Mesenchymal stem cell (in vitro differentiated cells and primary cell): ENCODE measurements around the gene ADAMTS19.
A peak's percentile ranks its signal among the peaks of the same experiment; 100 is the strongest.
"Not testable (repeated sequence)": the region's sequence is repeated elsewhere in the genome, so short reads cannot be mapped to it uniquely, and the experiment has no call there.

Experiments used
- DNase-seq: peaks from one replicate; pipeline ENCODE4 v3.0.0-alpha.2; 2013
- H2AFZ ChIP-seq: one replicate; pipeline ENCODE4 v1.6.1; 2013; ENCODE audit warnings: low read depth, mild to moderate bottlenecking, control low read depth, inconsistent platforms, low read length, moderate library complexity
- H2AK5ac ChIP-seq: 2 replicates; pipeline ENCODE4 v1.6.1; 2013; ENCODE audit warnings: low read length, moderate library complexity, mild to moderate bottlenecking, inconsistent platforms; ENCODE audit not compliant: severe bottlenecking
- H2BK120ac ChIP-seq: one replicate; pipeline ENCODE4 v1.6.1; 2013; ENCODE audit warnings: low read depth, mild to moderate bottlenecking, inconsistent platforms, low read length, moderate library complexity
- H2BK12ac ChIP-seq, 2 experiments: one replicate each; pipeline ENCODE4 v1.6.1; 2013; ENCODE audit warnings: inconsistent platforms in 2 of 2, low read length in 2 of 2, mild to moderate bottlenecking in 2 of 2, moderate library complexity in 2 of 2, control low read depth in 1 of 2
- H2BK15ac ChIP-seq: one replicate; pipeline ENCODE4 v1.6.1; 2013; ENCODE audit warnings: mild to moderate bottlenecking, low read depth, inconsistent platforms; ENCODE audit not compliant: poor library complexity, severe bottlenecking
- H2BK5ac ChIP-seq: 2 replicates; pipeline ENCODE4 v1.6.1; 2013; ENCODE audit warnings: low read depth, mild to moderate bottlenecking, low read length, control low read depth, inconsistent platforms; ENCODE audit not compliant: poor library complexity, severe bottlenecking
- H3K14ac ChIP-seq, 2 experiments: one replicate each; pipeline ENCODE4 v1.6.1; 2013; ENCODE audit warnings: inconsistent platforms in 2 of 2, low read length in 2 of 2, control low read depth in 1 of 2, mild to moderate bottlenecking in 1 of 2, moderate library complexity in 1 of 2
- H3K18ac ChIP-seq, 2 experiments: one replicate each; pipeline ENCODE4 v1.6.1; 2013; ENCODE audit warnings: inconsistent platforms in 2 of 2, low read length in 2 of 2, control low read depth in 1 of 2, low read depth in 1 of 2, mild to moderate bottlenecking in 1 of 2
- H3K23ac ChIP-seq, 2 experiments: one replicate each; pipeline ENCODE4 v1.6.1; 2013; ENCODE audit warnings: inconsistent platforms in 2 of 2, low read length in 2 of 2, mild to moderate bottlenecking in 2 of 2, moderate library complexity in 2 of 2, control low read depth in 1 of 2
- H3K27ac ChIP-seq: 2 replicates; pipeline ENCODE4 v1.5.1; 2013; ENCODE audit warnings: mild to moderate bottlenecking, moderate library complexity, low read length, control low read depth, inconsistent platforms; ENCODE audit not compliant: poor library complexity, severe bottlenecking
- H3K27me3 ChIP-seq, 2 experiments: 2 replicates each; pipeline versions ENCODE4 v1.6.1 to v1.7.0; 2013; ENCODE audit warnings: low read length in 2 of 2, mild to moderate bottlenecking in 2 of 2, moderate library complexity in 2 of 2, control low read depth in 1 of 2, inconsistent platforms in 1 of 2; ENCODE audit not compliant: control insufficient read depth in 1 of 2, insufficient read depth in 1 of 2
- H3K36me3 ChIP-seq, 2 experiments: 2 replicates each; pipeline versions ENCODE4 v1.6.1 to v1.7.0; 2013; ENCODE audit warnings: low read length in 2 of 2, control low read depth in 1 of 2, inconsistent platforms in 1 of 2, low read depth in 1 of 2, mild to moderate bottlenecking in 1 of 2; ENCODE audit not compliant: insufficient read depth in 2 of 2, control insufficient read depth in 1 of 2
- H3K4ac ChIP-seq, 2 experiments: one replicate each; pipeline ENCODE4 v1.6.1; 2013; ENCODE audit warnings: inconsistent platforms in 2 of 2, low read length in 2 of 2, mild to moderate bottlenecking in 2 of 2, moderate library complexity in 2 of 2, control low read depth in 1 of 2, low read depth in 1 of 2
- H3K4me1 ChIP-seq: 2 replicates; pipeline ENCODE4 v1.6.1; 2013; ENCODE audit warnings: low read depth, low read length, control low read depth; ENCODE audit not compliant: control insufficient read depth, insufficient read depth
- H3K4me2 ChIP-seq: 2 replicates; pipeline ENCODE4 v1.6.1; 2013; ENCODE audit warnings: low read length, mild to moderate bottlenecking, inconsistent platforms; ENCODE audit not compliant: poor library complexity, severe bottlenecking
- H3K4me3 ChIP-seq, 2 experiments: 2 replicates each; pipeline versions ENCODE4 v1.5.1 to v1.7.0; 2013; ENCODE audit warnings: low read length in 2 of 2, mild to moderate bottlenecking in 2 of 2, control low read depth in 1 of 2, low read depth in 1 of 2; ENCODE audit not compliant: insufficient read depth in 1 of 2
- H3K79me1 ChIP-seq: replicated peaks from 2 replicates; pipeline ENCODE4 v1.6.1; 2013; ENCODE audit warnings: mild to moderate bottlenecking, control low read depth, low read length, inconsistent platforms; ENCODE audit not compliant: poor library complexity, severe bottlenecking
- H3K9ac ChIP-seq: 2 replicates; pipeline ENCODE4 v1.7.0; 2013; ENCODE audit warnings: mild to moderate bottlenecking, low read length, moderate library complexity
- H3K9me3 ChIP-seq: 2 replicates; pipeline ENCODE4 v1.7.0; 2013; ENCODE audit warnings: mild to moderate bottlenecking, low read length; ENCODE audit not compliant: control insufficient read depth
- H4K8ac ChIP-seq: one replicate; pipeline ENCODE4 v1.6.1; 2013; ENCODE audit warnings: inconsistent platforms, mild to moderate bottlenecking, low read length, moderate library complexity
- H4K91ac ChIP-seq: one replicate; pipeline ENCODE4 v1.6.1; 2013; ENCODE audit warnings: mild to moderate bottlenecking, low read length, inconsistent platforms
- WGBS: methylation state at CpG from one replicate; pipeline ENCODE4 v1.1.7; 2013; ENCODE audit warnings: mixed read lengths; 5-methylcytosine and 5-hydroxymethylcytosine counted together

The ADAMTS19 gene

GRCh38 chr5:129637501-129637900 lies 177.4 kb downstream of the ADAMTS19 start:
- not testable (repeated sequence) for H3K36me3 ChIP-seq, H2BK12ac ChIP-seq, H3K9ac ChIP-seq, H3K79me1 ChIP-seq, H3K27ac ChIP-seq, DNase-seq, H3K4me1 ChIP-seq, H3K4me2 ChIP-seq, H3K14ac ChIP-seq, H3K27me3 ChIP-seq, H4K8ac ChIP-seq, H2AK5ac ChIP-seq, H2BK15ac ChIP-seq, H2BK5ac ChIP-seq, H3K4ac ChIP-seq, H3K18ac ChIP-seq, H3K23ac ChIP-seq, H2AFZ ChIP-seq, H3K4me3 ChIP-seq
- Histone ChIP-seq H3K9me3 (peaks cover 16% of the 10 kb centered on the region), H4K91ac (peak overlapping the region; percentile 39), H2BK120ac (peak overlapping the region; percentile 19)
- 98% methylated on average over 10 of the region's 11 CpGs for WGBS

GRCh38 chr5:129639331-129639730 lies 179.2 kb downstream of the ADAMTS19 start:
- Histone ChIP-seq H4K91ac (no peak overlapping the region), H3K4me2 (no peak overlapping the region), H3K9me3 (peaks cover 6% of the 10 kb centered on the region), H3K14ac (no peak overlapping the region), H3K4me3 (no peak overlapping the region), H3K27me3 (no peaks in the 10 kb centered on the region), H3K4me1 (no peaks in the 10 kb centered on the region), H2AFZ (no peak overlapping the region), H2BK120ac (no peak overlapping the region), H3K27ac (no peak overlapping the region), H2BK12ac (no peak overlapping the region), H2AK5ac (no peak overlapping the region), H2BK5ac (no peak overlapping the region), H3K4ac (no peak overlapping the region), H3K9ac (no peak overlapping the region), H3K79me1 (no peaks in the 10 kb centered on the region), H2BK15ac (no peak overlapping the region), H3K18ac (no peak overlapping the region), H4K8ac (no peak overlapping the region), H3K36me3 (no peaks in the 10 kb centered on the region), H3K23ac (no peak overlapping the region)
- DNase-seq = no peak
- 89% methylated on average over 3 of the region's 4 CpGs for WGBS

GRCh38 chr5:129652349-129653056 lies 192.4 kb downstream of the ADAMTS19 start:
- no peak overlapping the region for H4K91ac ChIP-seq
- H3K4ac ChIP-seq = no peak overlapping the region
- H3K36me3 ChIP-seq = no peaks in the 10 kb centered on the region
- WGBS = no CpG with 5 or more reads among the region's 2 CpGs
- H3K9me3 ChIP-seq = no peaks in the 10 kb centered on the region
- H3K27ac ChIP-seq = no peak overlapping the region
- no peak overlapping the region for H3K23ac ChIP-seq
- no peak overlapping the region for H2AFZ ChIP-seq
- no peak overlapping the region for H3K4me2 ChIP-seq
- no peak overlapping the region for H2BK15ac ChIP-seq
- H3K9ac ChIP-seq = no peak overlapping the region
- H2BK12ac ChIP-seq = no peak overlapping the region
- H3K4me1 ChIP-seq = no peaks in the 10 kb centered on the region
- no peaks in the 10 kb centered on the region for H3K79me1 ChIP-seq
- no peaks in the 10 kb centered on the region for H3K27me3 ChIP-seq
- H2BK120ac ChIP-seq = no peak overlapping the region
- DNase-seq = no peak
- no peak overlapping the region for H4K8ac ChIP-seq
- no peak overlapping the region for H2BK5ac ChIP-seq
- no peak overlapping the region for H2AK5ac ChIP-seq
- H3K18ac ChIP-seq = no peak overlapping the region
- no peak overlapping the region for H3K4me3 ChIP-seq
- no peak overlapping the region for H3K14ac ChIP-seq

GRCh38 chr5:129653057-129653375 lies 192.9 kb downstream of the ADAMTS19 start:
- H3K23ac ChIP-seq = no peak overlapping the region
- no peak for DNase-seq
- H3K79me1 ChIP-seq = no peaks in the 10 kb centered on the region
- H2BK120ac ChIP-seq = no peak overlapping the region
- 100% methylated on average over 1 of the region's 2 CpGs for WGBS
- no peak overlapping the region for H3K4ac ChIP-seq
- H3K18ac ChIP-seq = no peak overlapping the region
- no peaks in the 10 kb centered on the region for H3K36me3 ChIP-seq
- no peak overlapping the region for H3K27ac ChIP-seq
- H3K27me3 ChIP-seq = no peaks in the 10 kb centered on the region
- H3K9me3 ChIP-seq = no peaks in the 10 kb centered on the region
- H2AFZ ChIP-seq = no peak overlapping the region
- no peak overlapping the region for H2AK5ac ChIP-seq
- H3K4me3 ChIP-seq = no peak overlapping the region
- no peak overlapping the region for H4K91ac ChIP-seq
- no peak overlapping the region for H3K9ac ChIP-seq
- H3K14ac ChIP-seq = no peak overlapping the region
- H3K4me2 ChIP-seq = no peak overlapping the region
- peaks cover 2% of the 10 kb centered on the region for H3K4me1 ChIP-seq
- no peak overlapping the region for H2BK12ac ChIP-seq
- H4K8ac ChIP-seq = no peak overlapping the region
- H2BK15ac ChIP-seq = no peak overlapping the region
- no peak overlapping the region for H2BK5ac ChIP-seq
